Keratinocyte (primary cell): Measurements from ENCODE around the gene CFAP20. TPM values are rescaled to one million over a fixed set of nuclear protein-coding genes. Genes with fewer than 3 reads are reported as not detected.

Source experiments
- DNase-seq: peaks from one replicate; pipeline ENCODE4 v3.0.0-alpha.2; 2011; ENCODE audit warnings: low read depth, missing footprints, low spot score
- FAIRE-seq: peaks from 2 replicates; lab custom pipeline; 2011; peaks lifted over from hg19 to GRCh38; lab: Jason Lieb, UNC
- H2AFZ ChIP-seq: 2 replicates; pipeline ENCODE4 v1.6.0; 2012; ENCODE audit warnings: low read length, control low read depth, inconsistent platforms; ENCODE audit not compliant: control insufficient read depth
- H3K27ac ChIP-seq: 2 replicates; pipeline ENCODE4 v1.5.1; 2011; ENCODE audit warnings: low read length; ENCODE audit not compliant: control insufficient read depth, insufficient read depth
- H3K27me3 ChIP-seq: 3 replicates; pipeline ENCODE4 v1.6.0; 2011; ENCODE audit warnings: low read length; ENCODE audit not compliant: control insufficient read depth, insufficient read depth; ENCODE audit errors: extremely low read depth
- H3K36me3 ChIP-seq, 2 experiments: 2 replicates in 1 of 2; 3 replicates in 1 of 2; pipeline ENCODE4 v1.5.1; 2011; ENCODE audit warnings: low read length in 2 of 2, mild to moderate bottlenecking in 1 of 2; ENCODE audit not compliant: control insufficient read depth in 2 of 2, insufficient read depth in 2 of 2; ENCODE audit errors: extremely low read depth in 1 of 2
- H3K4me1 ChIP-seq: 3 replicates; pipeline ENCODE4 v1.5.1; 2011; ENCODE audit warnings: low read length; ENCODE audit not compliant: control insufficient read depth, insufficient read depth; ENCODE audit errors: extremely low read depth
- H3K4me2 ChIP-seq: 3 replicates; pipeline ENCODE4 v1.6.0; 2011; ENCODE audit warnings: low read depth, low read length; ENCODE audit not compliant: control insufficient read depth, insufficient read depth; ENCODE audit errors: extremely low read depth
- H3K4me3 ChIP-seq, 3 experiments: fragments of 200-600 bp in 1 of 3; sonication (generic) in 1 of 3; 2 replicates in 2 of 3; 3 replicates in 1 of 3; pipeline ENCODE4 v1.5.1; 2011 to 2016; ENCODE audit warnings: low read length in 3 of 3, mild to moderate bottlenecking in 3 of 3, control low read depth in 2 of 3, inconsistent platforms in 1 of 3, low read depth in 1 of 3, mixed read lengths in 1 of 3, mixed run types in 1 of 3, moderate library complexity in 1 of 3; ENCODE audit not compliant: control insufficient read depth in 2 of 3, insufficient read depth in 2 of 3; ENCODE audit errors: extremely low read depth in 1 of 3
- H3K79me2 ChIP-seq: 2 replicates; pipeline ENCODE4 v1.6.0; 2012; ENCODE audit warnings: low read length; ENCODE audit not compliant: control insufficient read depth, insufficient read depth
- H3K9ac ChIP-seq: 3 replicates; pipeline ENCODE4 v1.6.0; 2011; ENCODE audit warnings: low read length; ENCODE audit not compliant: control insufficient read depth, insufficient read depth; ENCODE audit errors: extremely low read depth
- H3K9me1 ChIP-seq: 3 replicates; pipeline ENCODE4 v1.6.0; 2011; ENCODE audit warnings: low read length; ENCODE audit not compliant: control insufficient read depth, insufficient read depth; ENCODE audit errors: extremely low read depth
- H3K9me3 ChIP-seq: 2 replicates; pipeline ENCODE4 v1.5.1; 2012; ENCODE audit warnings: low read depth, low read length; ENCODE audit not compliant: control insufficient read depth
- H4K20me1 ChIP-seq: 3 replicates; pipeline ENCODE4 v1.6.0; 2011; ENCODE audit warnings: low read length; ENCODE audit not compliant: control insufficient read depth, insufficient read depth; ENCODE audit errors: extremely low read depth
- CTCF ChIP-seq, 3 experiments: IDR thresholded peaks in 1 of 3; conservative IDR thresholded peaks in 1 of 3; optimal IDR thresholded peaks in 1 of 3; 2 replicates in 2 of 3; 3 replicates in 1 of 3; pipeline versions ENCODE3 to v1.5.1; 2011; ENCODE audit warnings: low read length in 3 of 3, mild to moderate bottlenecking in 3 of 3, moderate library complexity in 2 of 3, control low read depth in 1 of 3, inconsistent platforms in 1 of 3; ENCODE audit not compliant: insufficient read depth in 2 of 3; ENCODE audit errors: extremely low read depth in 1 of 3
- EZH2 ChIP-seq: IDR thresholded peaks from one replicate; pipeline ENCODE4 v1.6.1; 2012; ENCODE audit warnings: inconsistent platforms, mild to moderate bottlenecking, low read length, moderate library complexity
- dilution Hi-C: fragments of 300-500 bp; cut with MboI; formaldehyde crosslinking; loops from one replicate; pipeline ENCODE4 v1.7.0; 2020; ENCODE audit warnings: low sequenced_read_pairs; ENCODE audit not compliant: extremely low pct_ligation_motif_present
- polyA plus RNA-seq, 5 experiments: library from polyadenylated mRNA; depleted of rRNA in 3 of 5; stranded (reverse) in 3 of 5; stranded (forward) in 1 of 5; unstranded in 1 of 5; fragments of >200 nt; gene quantifications; 1 replicate in 1 of 5; 2 replicates in 3 of 5; 3 replicates in 1 of 5; pipeline versions ENCODE4 v1.2.1 to v1.2.3, GENCODE V29; 2011 to 2012; ENCODE audit warnings: missing spikeins in 2 of 5, low read depth in 1 of 5, low replicate concordance in 1 of 5

CFAP20 gene
- polyA plus RNA-seq, 1 donor (not counting 4 experiments of a cell fraction or from before 2014, with no cell fraction given), result 52.0 TPM

GRCh38 chr16:58125781-58126335, 3.3 kb downstream of the CFAP20 start:
- DNase-seq, result no peak
- TF ChIP-seq EZH2, result no peak
- TF ChIP-seq CTCF (optimal IDR thresholded peaks at IDR 0.05 in 1 of 3, IDR thresholded peaks at IDR 0.05 in 1 of 3, conservative IDR thresholded peaks at IDR 0.05 in 1 of 3; ENCODE audit: extremely low read depth in 1 of 3, insufficient read depth in 2 of 3, low read length in 3 of 3), result no peak
- Histone ChIP-seq H4K20me1 (no peaks in the 10 kb centered on the region), H3K36me3 (no peaks in the 10 kb centered on the region), H3K27ac (peak overlapping the region; percentile 63), H3K79me2 (peaks cover 65% of the 10 kb centered on the region), H3K4me1 (peaks cover 50% of the 10 kb centered on the region), H3K27me3 (no peaks in the 10 kb centered on the region), H2AFZ (no peak overlapping the region), H3K4me2 (peak overlapping the region; percentile 96), H3K9ac (no peak overlapping the region), H3K9me3 (no peaks in the 10 kb centered on the region), H3K9me1 (peaks cover 2% of the 10 kb centered on the region), H3K4me3 (peak overlapping the region in 1 of 3 experiments; percentile 35)
- no peak for FAIRE-seq
- dilution Hi-C loops, result no loop called here

GRCh38 chr16:58125041-58125440, 4.1 kb downstream of the CFAP20 start:
- DNase-seq, result no peak

More at GRCh38 chr16:58125041-58125440, 4.1 kb downstream of the CFAP20 start:
- Histone ChIP-seq H3K4me1 (peaks cover 54% of the 10 kb centered on the region), H2AFZ (no peak overlapping the region), H3K79me2 (peaks cover 73% of the 10 kb centered on the region), H3K9ac (no peak overlapping the region), H3K27ac (no peak overlapping the region), H3K9me1 (peaks cover 2% of the 10 kb centered on the region), H3K36me3 (no peaks in the 10 kb centered on the region), H3K27me3 (no peaks in the 10 kb centered on the region), H3K4me2 (no peak overlapping the region), H4K20me1 (no peaks in the 10 kb centered on the region), H3K9me3 (no peaks in the 10 kb centered on the region), H3K4me3 (no peak overlapping the region)
- no peak for FAIRE-seq
- dilution Hi-C loops, result no loop called here
- TF ChIP-seq EZH2 (no peak), CTCF (optimal IDR thresholded peaks at IDR 0.05 in 1 of 3, IDR thresholded peaks at IDR 0.05 in 1 of 3, conservative IDR thresholded peaks at IDR 0.05 in 1 of 3; ENCODE audit: extremely low read depth in 1 of 3, insufficient read depth in 2 of 3, low read length in 3 of 3) (no peak)
